ENCODE data around the gene RNASE13. TPM values are rescaled to one million over a fixed set of nuclear protein-coding genes. Genes with fewer than 3 reads are reported as not detected.

Gene RNASE13
- polyA plus RNA-seq, 3 donors = 0.39 to 0.89 (median 0.40) TPM

DNA sequence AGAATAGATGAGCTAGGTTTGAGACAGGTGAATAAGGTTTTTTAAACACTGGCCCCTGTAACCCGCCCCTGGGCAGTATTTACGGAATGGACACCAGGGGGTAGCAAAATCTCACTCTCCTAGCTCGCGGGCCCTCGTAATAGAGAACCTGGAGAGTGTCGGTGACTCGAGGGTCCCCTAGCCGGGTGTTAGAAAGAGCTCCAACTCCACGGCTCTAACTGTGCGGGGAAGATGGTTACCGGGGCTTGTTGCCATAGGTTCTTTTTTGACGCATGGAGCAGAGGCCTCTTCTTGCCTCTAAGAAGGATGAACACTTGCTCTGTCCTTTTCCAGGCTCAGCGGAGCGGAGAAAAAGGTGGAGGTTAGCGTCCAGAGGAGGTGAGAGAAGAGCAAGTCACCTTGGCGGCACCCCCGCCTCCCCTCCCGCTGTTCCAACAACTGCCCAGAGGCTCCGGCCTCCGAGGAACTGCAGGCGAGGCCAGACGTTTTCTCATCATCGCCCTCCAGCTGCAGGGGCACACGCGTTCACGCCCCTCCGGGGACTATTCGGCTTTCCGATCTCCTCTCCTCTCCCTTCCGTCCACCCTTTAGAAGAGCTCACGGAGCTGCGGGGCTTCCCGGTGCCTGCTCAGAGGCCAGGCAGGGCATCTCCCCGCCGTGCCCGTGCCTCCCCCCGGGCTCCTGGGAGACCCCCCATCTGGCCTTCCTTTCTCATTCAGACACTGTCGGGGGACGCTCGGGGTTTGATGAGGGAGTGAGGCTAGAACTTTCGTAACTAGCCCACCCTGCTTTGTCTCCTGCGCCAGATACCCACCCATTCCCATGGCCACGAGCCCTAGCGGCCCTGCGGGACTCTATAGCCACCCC is 34.1 kb upstream of the RNASE13 start:
- DNase-seq (ENCODE audit: extremely low read depth in 1 of 11, low read depth in 9 of 11, low spot score in 4 of 11) = peak in 9 of 11 donors; percentile 44 to 72 (median 63)

DNA sequence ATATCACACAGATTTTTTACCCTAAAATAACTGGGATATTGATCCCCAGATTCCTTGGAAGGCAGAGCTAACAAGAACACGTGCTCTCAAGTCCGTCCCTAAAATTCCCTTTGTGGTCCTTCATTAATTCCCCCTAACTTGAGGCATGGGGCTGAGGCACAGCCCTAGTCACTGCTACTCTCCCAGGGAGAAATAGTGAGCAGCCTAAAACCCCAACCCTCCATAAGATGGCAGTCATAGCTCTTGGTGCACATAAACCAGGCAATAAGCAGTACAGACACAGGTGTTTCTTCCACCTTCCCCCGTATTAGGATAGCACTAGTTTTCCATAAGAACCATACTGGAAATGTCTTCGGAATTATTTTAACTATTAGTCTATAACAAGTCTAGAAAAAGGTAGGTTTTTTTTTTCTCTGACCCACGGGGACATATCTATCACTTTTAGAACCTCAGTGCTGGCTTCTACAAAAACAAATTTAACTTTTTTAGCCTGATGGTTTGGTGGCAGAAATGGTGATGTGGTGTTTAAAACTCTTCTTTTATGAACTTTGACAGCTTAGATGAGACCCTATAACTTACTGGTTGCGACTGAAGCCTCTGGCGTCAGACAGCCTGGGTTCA is 32.4 kb upstream of the RNASE13 start:
- DNase-seq (ENCODE audit: extremely low read depth in 1 of 11, low read depth in 9 of 11, low spot score in 4 of 11) = no peak

DNA sequence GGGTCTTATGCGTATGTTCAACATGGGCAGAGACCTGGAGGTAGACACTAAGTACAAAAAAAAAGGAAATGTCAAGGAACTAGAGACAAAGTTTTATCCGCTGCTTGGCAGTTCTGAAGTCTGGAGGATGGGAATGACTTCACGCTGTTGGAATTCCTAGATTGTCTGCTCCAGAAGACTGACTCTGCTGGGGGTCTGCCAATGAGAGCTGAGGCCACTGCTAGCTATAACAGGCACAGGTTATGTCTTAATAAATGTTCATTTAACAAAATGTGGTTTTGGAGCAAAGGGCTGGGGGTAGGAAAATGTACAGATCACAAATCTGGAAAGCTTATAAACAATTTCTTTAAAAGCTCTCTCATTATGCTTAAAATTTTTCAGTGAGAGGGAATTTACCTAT is 28.9 kb upstream of the RNASE13 start:
- DNase-seq (ENCODE audit: extremely low read depth in 1 of 11, low read depth in 9 of 11, low spot score in 4 of 11) = no peak

DNA sequence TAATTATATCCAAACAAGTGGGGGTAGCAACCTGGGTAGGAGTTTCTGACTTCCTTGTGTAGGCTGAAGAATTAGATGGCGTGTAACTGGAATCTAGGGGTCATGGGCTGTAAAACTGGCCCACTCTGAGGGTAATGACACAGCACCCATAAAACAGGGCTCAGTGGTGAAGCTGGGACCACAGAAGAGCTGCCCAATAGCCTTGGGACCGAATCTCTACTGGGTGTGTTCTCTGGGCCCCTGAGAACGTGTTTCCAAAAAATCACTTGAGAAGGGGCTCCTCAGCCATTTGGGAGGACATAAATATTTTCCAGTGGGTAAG is 26.7 kb upstream of the RNASE13 start:
- no peak for DNase-seq (ENCODE audit: extremely low read depth in 1 of 11, low read depth in 9 of 11, low spot score in 4 of 11)

DNA sequence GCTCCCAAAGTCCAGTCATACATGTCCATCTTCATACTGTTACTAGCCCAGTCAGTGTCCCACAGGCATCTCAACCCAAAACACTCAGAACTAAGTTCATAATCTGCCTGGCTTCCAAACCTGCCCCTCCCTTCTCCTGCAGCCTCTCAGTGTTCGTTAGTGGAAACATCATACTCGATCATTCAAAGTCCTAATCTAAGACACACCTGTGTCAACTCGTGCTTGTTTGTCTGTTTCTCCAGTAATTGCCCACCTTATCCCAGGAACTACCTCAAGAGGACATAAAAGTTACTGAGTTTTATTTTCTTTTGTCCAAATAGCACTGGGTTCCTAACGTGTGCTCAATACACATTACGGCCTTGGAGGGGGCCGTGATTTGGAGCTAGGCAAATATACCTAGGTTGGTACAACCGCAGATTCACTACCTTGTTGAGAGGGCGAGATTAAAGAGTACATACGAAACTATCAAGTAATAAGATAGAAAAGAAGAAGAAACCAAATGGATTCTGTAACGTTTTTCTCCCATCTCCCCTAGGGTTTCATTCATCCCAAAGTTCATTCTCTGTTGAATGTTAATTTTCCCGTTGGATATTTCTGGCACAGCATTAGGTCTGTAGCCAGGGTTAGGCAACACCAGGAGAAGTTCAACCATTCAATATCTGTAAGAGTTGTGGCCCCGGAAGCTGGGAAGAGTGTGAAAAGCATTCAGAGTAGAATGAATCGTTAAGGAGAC is 26.2 kb upstream of the RNASE13 start:
- no peak for DNase-seq (ENCODE audit: extremely low read depth in 1 of 11, low read depth in 9 of 11, low spot score in 4 of 11)

DNA sequence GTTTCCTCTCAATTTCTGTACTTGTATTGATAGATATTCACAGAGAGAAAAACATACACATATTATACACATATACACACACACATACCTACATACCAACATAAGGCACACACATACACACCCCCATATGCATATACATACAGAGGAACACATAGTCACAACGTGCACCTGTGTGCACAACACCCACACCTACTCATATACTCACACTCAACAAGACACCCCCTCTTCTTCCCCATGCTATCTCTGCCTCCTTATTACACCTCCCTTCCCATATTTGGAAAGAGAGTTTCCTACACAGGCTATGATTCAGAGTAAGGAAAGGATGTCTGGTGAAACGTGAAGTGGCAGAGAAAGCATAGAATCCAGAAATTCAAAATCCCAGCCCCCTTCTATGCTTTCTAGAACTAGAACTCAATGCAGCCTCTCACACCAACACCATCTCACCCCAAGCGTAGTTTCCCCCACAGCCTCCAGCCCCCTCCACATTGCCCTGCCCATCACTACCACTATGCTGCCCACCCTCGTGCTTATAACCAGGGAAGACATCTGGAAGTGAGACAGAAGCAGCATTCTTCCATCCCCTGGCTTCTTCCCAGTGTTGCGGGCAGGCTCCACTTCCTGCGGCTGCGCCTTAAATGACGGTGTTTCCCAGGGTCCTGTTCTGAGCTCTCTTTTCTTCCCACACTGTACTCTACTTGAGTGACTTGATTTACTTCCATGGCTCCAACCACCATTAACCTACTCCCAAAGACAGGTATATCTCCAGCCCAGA is 25.4 kb upstream of the RNASE13 start:
- no peak for DNase-seq (ENCODE audit: extremely low read depth in 1 of 11, low read depth in 9 of 11, low spot score in 4 of 11)

DNA sequence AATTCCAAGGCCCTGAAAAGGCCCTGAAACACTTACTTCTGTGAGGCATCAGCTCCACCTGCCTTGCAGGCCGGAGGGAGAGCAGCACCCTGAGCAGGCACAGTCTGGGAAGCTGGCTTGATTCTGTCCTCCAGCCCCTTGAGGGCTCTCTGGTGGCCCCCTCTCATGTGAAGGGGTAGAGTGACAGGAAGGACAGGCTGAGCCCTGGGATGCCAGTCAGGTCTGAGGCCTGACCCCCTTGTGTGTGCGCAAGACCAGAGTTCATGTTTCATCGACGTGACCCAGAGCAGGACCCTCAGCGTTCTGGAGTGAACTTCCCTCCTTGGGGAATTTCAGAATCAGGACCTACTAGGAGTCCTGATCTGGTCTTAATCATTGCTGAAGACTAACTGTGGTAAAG is 24.3 kb upstream of the RNASE13 start:
- no peak for DNase-seq (ENCODE audit: extremely low read depth in 1 of 11, low read depth in 9 of 11, low spot score in 4 of 11)

DNA sequence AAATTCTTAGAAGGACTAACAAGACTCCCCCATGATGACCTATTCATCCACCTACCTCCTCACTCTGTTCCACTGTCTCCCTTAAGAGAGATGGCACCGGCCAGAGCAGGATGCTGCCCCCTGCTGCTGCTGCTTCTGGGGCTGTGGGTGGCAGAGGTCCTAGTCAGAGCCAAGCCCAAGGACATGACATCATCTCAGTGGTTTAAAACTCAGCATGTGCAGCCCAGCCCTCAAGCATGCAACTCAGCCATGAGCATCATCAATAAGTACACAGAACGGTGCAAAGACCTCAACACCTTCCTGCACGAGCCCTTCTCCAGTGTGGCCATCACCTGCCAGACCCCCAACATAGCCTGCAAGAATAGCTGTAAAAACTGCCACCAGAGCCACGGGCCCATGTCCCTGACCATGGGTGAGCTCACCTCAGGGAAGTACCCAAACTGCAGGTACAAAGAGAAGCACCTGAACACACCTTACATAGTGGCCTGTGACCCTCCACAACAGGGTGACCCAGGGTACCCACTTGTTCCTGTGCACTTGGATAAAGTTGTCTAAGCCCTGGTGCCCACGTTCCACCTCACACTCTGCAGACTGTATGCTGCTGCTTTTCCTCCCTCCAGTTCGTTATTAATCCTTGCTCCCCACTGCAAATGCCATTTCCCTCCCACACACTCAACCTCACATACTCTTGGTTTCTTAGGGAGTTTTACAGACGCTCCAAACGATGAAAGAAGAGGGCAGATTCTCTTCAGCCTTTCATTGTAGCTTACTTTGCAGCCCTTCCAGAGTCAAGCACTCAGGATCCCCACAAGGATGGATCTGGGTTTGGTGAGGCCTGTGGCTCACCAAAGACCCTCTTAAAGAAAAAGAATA is 23.4 kb upstream of the RNASE13 start, which contains the start of gene RNASE8:
RNASE8 (plus strand) TSS at position 20 of the 873 bp plus-strand sequence; CDS start at position 91, 71 bp downstream.
- DNase-seq (ENCODE audit: extremely low read depth in 1 of 11, low read depth in 9 of 11, low spot score in 4 of 11) = no peak

DNA sequence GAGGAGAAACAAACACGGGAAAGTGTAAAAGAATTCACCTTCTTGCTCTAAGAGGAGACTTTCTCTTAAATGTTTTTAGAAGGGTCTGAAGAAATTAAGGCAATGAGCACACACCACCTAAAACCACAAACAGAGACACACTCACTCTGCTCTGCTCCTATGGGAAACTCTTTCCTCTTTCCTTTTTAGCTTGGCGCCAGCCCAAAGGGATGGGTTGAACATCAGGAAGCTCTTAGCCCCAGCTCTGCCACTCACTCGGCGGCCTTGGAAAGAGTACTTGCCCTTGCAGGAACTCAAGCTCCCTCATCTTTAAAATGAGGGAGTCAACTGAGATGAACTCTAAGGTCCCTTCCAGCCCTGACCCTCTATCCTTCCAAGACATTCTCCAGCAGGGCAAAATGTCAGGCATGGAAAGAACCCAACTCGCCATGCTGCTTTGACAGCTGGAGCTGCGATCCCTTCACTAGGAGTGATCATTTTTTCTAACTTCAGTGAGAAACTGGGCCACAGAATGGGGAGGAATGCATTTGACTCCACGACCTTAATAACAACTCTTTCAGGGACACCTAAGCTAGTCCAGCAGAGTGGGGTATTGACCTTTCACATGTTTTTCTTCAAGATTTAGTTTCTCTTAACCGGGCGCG is 22.0 kb upstream of the RNASE13 start:
- DNase-seq (ENCODE audit: extremely low read depth in 1 of 11, low read depth in 9 of 11, low spot score in 4 of 11) = no peak

DNA sequence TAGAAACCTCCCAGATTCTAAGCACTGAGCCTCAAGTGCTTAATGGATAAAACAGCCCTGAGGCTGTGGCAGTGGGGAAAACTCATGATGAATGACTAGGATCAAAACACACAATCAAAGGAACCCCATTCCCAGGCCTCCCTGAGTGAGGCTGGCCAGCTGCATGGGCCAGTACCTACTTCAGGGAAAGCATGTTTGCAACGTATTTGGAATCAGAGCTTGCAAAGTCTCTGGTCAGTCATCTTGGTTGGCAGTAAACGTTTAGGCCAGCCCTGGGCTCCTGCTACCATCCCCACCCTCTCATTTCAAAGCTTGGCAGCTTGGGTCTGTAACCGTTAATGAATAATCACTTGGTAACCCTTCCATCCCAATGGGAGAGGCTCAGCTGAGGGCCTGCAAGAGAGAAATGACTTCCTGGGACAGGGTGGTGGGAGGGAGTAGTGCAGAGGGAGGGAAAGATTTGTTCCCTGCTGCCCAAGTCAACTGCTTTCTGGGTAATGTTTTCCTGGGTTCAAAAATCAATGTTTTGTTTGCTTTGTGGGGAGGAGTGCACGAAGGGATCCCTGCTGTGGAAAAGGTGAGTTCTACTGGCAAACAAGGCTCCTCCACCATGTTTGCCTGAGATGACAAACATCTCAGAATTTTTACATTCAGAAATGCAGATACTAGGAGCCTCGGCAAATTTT is 21.0 kb upstream of the RNASE13 start:
- no peak for DNase-seq (ENCODE audit: extremely low read depth in 1 of 11, low read depth in 9 of 11, low spot score in 4 of 11)

DNA sequence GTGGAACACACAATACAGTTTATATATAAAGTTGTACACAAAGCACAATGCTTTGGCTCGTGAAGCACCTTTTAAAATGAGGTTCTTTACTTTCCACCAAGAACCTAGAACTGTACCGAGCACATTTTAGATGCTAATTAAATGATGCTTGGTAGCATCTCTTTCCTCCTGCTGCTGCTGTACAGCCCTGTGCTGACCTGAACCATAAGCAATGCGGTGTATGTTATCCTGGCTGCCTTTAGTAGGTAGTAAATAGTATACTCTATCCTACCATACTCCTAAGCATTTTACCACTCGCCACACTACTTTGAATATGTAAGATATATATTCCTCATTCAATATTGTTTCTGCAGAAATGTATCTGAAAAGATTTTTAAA is 20.1 kb upstream of the RNASE13 start:
- no peak for DNase-seq (ENCODE audit: extremely low read depth in 1 of 11, low read depth in 9 of 11, low spot score in 4 of 11)

DNA sequence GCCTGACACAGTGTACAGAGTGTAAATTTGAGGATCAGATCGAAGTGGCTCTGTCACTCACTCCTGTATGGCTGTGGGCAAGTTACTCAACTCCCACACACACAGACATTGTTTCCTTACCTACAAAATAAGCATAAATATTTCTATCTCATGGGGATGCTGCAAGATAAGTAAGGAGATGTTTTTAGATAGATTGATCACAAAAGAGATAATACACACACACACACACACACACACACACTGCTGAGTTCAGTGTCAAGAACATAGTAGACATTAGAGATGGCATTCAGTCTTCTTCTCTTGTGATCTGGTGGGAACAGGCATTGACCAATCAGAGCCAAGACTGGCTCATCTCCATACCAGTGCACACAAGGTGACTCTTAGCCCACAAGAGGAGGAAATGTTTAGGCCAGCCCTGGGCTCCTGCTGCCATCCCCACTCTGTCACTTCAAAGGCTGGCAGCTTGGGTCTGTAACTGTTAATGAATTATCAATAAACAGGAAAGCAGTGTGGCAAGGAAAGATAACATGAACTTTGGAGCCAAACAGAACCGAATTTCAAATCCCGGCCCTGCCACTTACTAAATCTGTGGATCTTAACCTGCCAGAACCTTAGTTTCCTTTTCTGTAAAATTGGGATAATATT is 19.6 kb upstream of the RNASE13 start:
- no peak for DNase-seq (ENCODE audit: extremely low read depth in 1 of 11, low read depth in 9 of 11, low spot score in 4 of 11)

DNA sequence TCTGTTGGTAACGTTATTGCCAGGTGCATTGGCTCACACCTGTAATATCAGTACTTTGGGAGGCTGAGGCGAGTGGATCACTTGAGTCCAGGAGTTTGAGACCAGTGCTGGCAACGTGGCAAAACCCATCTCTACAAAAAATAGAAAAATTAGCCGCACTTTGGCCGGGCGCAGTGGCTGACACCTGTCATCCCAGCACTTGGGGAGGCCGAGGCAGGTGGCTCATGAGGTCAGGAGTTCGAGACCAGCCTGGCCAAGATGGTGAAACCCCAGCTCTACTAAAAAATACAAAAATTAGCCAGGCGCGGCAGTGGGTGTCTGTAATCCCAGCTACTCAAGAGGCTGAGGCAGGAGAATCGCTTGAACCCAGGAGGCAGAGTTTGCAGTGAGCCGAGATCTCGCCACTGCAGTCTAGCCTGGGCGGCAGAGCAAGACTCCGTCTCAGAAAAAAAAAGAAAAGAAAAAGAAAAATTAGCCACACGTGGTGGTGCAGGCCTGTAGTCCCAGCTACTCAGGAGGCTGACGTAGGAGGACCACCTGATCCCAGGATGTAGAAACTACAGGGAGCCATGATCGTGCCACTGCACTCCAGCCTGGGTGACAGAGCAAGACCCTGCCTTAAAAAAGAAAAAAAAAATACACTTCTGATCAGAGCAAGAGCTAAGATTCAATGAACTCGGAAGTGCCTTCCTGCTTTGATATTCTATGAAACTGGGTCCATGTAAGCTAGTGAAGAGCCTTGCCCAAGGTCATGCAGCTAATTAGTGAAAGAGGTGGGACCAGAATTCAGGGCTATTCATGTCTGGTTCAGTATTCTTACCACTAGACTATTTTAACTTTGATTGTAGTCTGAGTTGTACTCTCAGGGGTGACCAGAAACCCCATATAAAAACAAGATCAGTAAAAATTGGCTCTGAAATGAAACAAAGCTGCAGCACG is 18.8 kb upstream of the RNASE13 start:
- DNase-seq (ENCODE audit: extremely low read depth in 1 of 11, low read depth in 9 of 11, low spot score in 4 of 11) = no peak

DNA sequence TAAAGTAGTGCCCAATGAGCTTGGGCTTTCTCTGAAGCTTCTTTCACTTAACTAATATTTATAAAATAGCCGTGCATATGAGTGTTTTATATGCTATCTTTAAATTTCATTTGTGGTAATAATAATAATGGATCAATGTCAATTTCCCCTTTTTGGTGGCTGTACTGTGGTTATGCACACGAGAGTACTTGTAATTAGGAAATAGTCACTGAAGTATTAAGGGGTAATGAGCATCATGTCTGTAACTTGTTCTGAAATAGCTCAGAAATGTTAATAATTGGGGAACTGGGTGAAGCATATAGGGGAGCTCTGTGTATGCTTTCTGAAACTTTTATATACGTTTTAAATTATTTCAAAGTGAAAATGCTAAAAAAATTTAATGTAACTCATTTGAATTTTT is 16.0 kb upstream of the RNASE13 start:
- no peak for DNase-seq (ENCODE audit: extremely low read depth in 1 of 11, low read depth in 9 of 11, low spot score in 4 of 11)

DNA sequence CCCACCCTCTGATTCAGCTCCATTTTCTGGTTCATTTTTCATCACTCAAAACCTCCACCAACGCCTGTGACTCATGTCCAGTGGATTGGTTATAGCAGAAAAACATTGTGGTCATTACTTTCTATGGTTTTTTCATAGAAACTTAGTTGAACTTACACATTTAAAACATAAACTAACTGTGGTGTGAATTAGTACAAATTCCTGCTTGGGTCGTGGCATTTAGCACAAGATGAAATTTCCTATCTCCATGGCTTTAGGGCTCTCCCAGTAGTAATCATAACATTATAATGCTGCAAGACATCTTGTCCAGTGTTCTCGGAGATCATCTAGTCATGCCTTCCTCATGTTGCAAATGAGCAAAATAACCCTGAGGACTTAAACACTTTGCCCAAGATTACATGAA is 14.7 kb upstream of the RNASE13 start:
- DNase-seq (ENCODE audit: extremely low read depth in 1 of 11, low read depth in 9 of 11, low spot score in 4 of 11) = no peak

DNA sequence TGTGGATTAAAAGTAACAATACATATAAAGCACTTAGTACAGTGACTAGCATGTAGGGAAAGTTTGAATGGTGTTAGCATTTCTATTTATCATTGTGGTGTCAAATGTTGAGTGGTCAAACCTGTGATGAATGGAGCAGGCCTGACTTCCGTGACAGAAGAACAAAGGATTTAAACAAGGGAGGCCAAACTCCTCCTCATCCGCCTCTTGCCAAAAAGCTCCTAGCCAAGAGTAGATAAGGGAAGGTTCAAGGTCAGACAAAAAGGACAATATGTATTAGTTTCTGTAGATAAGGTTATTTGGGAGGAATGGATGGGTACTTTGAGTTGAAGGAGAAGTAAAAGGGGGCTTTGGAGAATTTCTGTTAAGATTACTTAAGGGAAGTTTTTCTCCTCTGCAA is 14.0 kb upstream of the RNASE13 start:
- DNase-seq (ENCODE audit: extremely low read depth in 1 of 11, low read depth in 9 of 11, low spot score in 4 of 11) = no peak

Data from renal cortex interstitium (tissue), 11 donors.